Endothelial cell of hepatic sinusoid (primary cell): Measurements from ENCODE around the gene PLA2G12A.

ENCODE experiments used
- in situ Hi-C: cut with HindIII; loops from 2 replicates; pipeline ENCODE4 v1.10.0; 2017; ENCODE audit warnings: low sequenced_read_pairs

The PLA2G12A gene

DNA sequence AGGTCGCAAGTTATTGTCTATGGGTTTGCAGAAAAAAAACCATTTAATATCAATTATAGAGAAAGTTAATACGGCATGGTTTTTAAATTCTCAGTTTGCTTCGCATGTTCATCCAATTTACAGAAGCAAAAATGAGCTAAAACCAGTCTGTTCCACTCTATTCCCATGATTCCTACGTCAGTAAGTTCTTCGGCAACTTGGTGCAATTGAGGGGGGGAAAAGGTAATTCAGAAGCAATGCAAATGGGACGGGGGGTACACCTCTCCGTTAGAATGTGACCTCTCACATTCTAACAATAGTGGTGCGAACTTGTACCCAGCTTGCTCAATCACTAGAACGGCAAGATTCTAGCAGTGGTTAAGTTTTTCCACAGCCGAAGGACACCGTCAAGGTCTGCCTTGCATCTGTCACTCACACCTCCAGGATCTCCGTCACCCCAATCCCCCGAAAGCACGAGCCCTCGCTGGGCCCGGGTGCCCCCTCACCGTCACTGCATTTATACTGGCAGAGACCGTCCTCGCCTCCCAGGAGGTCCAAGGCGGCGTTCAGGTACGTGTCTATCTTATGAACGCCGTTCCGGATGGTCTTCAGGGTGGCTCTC is 653 bp downstream of the PLA2G12A start:
- in situ Hi-C loops, result no loop called here

DNA sequence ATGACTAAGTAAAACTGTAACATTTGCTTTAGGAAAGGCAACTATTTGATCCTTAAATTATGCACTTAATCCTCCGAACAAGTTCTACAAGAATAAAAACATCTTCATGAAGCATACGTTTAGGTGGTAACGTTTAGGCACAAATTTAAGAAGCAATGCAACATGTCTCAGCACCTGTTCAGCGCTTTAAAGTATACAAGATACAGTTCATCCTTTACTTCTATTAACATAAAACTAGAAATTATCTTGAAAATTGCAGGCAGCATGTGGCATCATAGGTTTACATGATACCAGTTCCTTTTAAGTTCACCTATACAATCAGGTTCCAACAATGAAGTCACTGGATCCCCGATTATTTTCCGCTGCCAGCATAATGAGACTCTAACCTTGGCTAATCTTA is 1.5 kb downstream of the PLA2G12A start:
- in situ Hi-C loops, result no loop called here

DNA sequence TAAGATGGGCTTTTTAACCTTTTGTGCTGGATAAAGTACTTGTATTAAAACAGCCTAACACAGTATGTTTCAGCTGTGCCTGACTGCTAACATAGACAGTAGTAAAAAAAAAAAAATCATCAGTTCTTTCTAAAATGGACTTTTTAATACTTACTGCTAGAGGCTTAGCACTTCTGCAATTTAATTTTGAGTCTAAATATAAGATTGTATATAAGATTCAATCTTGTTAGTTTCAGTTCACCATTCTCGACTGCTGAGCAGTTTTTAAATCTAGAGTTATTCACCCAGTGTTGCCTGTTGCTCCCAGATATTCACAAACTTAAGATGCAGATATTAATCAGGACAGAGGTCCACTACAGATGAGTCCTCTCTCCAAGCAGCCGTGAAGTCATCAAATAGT is 6.8 kb downstream of the PLA2G12A start:
- in situ Hi-C loops, result no loop called here

- in situ Hi-C loops, result no loop called here
Observed at GRCh38 chr4:109722357-109722756, 7.5 kb downstream of the PLA2G12A start.

- in situ Hi-C loops, result no loop called here
Observed at GRCh38 chr4:109721033-109721432, 8.8 kb downstream of the PLA2G12A start.

GRCh38 chr4:109719604-109720003 is 10.3 kb downstream of the PLA2G12A start:
- in situ Hi-C loops, result no loop called here

DNA sequence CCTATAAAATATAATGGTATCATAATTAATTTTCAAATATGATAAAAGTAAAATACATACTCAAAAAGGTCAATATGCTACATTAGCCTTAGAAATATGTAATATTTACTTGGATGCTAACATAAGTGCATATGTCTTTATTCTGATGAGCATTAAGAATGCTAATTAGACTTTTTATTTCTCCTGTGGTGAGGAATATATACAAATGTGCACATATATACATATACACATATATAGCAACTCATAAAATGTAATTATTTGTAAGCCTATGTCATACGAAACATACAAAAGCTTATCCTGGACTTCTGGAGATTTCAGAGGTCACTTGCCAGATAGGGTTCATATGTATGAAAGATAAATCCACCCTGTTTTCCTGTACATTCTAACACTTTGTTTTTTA is 11.1 kb downstream of the PLA2G12A start:
- in situ Hi-C loops, result no loop called here

DNA sequence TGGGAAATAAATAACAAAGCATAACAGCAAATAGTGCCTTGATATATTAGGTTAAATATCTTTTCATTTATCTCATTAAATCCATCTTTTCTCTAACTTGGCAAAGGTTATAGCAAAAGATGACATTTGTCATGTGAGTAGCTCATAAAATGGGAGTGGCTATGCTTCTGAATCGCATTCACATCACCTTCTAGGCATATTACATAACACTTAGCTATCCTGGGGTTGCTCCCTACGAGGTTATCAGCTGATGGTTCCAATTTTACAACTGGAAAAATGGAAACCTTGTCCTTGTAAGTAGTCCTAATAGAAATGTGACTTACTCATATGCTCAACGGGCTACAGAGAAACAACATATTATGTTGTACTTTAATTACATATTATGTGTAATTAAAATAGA is 16.4 kb downstream of the PLA2G12A start:
- in situ Hi-C loops, result no loop called here

- in situ Hi-C loops, result no loop called here
Observed at GRCh38 chr4:109708990-109709389, 20.9 kb downstream of the PLA2G12A start.

DNA sequence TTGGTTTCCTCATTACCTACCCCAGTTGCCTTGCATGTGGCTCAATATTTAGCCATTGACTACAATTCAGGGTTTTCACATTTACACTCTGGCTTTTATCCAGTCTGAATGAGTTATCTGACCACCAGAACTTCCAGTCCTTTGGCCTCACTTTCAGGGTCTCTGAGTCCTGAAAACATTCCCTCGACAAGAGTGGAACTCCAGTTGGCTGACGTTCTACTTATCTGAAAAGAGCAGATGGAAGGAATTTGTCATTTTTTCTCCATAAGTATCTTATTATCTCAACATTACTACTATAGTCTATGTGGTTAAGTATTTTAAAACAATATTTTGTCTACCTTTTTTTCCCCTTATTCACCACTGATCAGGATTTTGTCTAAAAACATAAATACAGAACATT is 21.4 kb downstream of the PLA2G12A start:
- in situ Hi-C loops, result no loop called here

DNA sequence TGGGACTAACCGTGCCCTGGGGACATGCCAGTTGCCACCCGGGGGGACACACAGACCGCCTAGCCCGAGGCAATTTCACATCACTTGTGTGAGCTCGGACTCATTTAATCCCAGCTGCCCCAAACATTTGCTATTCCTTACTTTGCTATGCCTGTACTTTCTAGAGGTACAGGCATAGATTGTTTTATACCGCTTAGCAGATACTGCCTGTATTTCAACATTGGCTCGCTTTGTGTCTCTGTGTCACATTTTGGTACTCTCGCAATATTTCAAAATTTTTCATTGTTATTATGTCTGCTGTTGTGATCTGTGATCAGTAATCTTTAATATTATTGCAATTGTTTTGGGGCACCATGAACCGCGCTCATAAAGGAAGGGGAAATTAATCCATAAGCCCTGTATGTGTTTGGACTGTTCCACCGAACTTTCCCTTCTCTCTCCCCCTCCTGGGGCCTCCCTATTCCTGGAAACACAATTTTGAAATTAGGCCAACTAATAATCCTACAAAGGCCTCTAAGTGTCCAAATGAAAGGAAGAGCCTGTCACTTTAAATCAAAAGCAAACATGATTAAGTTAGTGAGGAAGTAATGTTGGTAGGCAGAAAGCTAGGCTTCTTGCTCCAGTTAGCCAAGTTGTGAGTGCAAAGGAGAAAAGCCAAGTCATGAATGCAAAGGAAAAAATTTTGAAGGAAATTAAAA is 26.1 kb downstream of the PLA2G12A start:
- in situ Hi-C loops, result no loop called here

GRCh38 chr4:109702950-109703663 is 26.8 kb downstream of the PLA2G12A start, which contains the start of gene CASP6:
TSS of gene CASP6 (minus strand) at chr4:109703445. CDS start at chr4:109703395, 50 bp downstream.
- in situ Hi-C loops, result no loop called here

GRCh38 chr4:109701566-109702410 is 28.1 kb downstream of the PLA2G12A start:
- in situ Hi-C loops, result no loop called here

GRCh38 chr4:109699553-109700225 is 30.2 kb downstream of the PLA2G12A start:
- in situ Hi-C loops, result no loop called here

DNA sequence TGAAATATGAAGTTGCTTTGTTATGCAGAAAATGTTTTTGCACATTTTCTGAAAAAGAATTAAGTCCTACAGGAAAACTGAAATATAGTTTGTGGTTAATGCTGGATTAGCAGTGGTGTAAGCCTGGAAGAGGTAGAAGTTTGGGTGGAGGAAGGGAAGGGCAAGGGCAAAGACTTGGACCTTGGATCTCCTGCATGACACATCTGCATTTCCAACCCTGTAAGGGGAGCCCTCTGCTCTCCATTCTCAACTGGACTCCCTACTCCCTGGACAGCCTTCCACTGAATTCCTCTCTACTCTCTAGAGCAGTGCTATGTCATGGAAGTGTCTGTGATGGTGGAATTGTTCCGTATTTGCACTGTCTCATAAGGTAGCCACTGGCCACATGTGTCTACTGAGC is 31.2 kb downstream of the PLA2G12A start:
- in situ Hi-C loops, result no loop called here

- in situ Hi-C loops, result no loop called here
Observed at GRCh38 chr4:109691411-109691920, 38.4 kb downstream of the PLA2G12A start.

- in situ Hi-C loops, result no loop called here
Observed at GRCh38 chr4:109690690-109691410, 39.0 kb downstream of the PLA2G12A start.

DNA sequence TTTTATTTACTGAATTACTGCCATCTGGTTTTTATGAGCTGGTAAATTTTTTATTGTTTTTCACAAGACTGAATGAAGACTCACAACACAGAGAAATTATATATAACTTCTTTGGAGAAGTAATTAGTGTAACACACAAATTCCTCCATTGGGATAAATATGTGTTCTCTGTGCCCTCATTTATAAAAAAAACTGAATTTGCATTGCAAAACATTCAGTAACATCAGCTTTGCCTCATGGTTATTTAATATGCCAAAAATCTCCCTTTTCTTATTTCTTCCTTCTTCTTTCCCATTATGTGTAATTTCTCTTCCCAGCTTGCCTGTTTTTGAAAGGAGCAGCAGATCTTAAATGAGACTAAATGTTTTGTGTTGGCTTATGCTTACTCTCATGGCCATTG is 45.1 kb downstream of the PLA2G12A start:
- in situ Hi-C loops, result no loop called here

- in situ Hi-C loops, result no loop called here
Observed at GRCh38 chr4:109683621-109684253, 46.1 kb downstream of the PLA2G12A start.
